Epidermal melanocyte (primary cell): Measurements from ENCODE around the gene OR51T1.
"Not testable (repeated sequence)": the region's sequence is repeated elsewhere in the genome, so short reads cannot be mapped to it uniquely, and the experiment has no call there.

Experiments used
- DNase-seq: peaks from one replicate; pipeline ENCODE4 v3.0.0; 2011; ENCODE audit warnings: low spot score; ENCODE audit not compliant: insufficient read length

OR51T1 gene, protein sequence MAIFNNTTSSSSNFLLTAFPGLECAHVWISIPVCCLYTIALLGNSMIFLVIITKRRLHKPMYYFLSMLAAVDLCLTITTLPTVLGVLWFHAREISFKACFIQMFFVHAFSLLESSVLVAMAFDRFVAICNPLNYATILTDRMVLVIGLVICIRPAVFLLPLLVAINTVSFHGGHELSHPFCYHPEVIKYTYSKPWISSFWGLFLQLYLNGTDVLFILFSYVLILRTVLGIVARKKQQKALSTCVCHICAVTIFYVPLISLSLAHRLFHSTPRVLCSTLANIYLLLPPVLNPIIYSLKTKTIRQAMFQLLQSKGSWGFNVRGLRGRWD

DNA sequence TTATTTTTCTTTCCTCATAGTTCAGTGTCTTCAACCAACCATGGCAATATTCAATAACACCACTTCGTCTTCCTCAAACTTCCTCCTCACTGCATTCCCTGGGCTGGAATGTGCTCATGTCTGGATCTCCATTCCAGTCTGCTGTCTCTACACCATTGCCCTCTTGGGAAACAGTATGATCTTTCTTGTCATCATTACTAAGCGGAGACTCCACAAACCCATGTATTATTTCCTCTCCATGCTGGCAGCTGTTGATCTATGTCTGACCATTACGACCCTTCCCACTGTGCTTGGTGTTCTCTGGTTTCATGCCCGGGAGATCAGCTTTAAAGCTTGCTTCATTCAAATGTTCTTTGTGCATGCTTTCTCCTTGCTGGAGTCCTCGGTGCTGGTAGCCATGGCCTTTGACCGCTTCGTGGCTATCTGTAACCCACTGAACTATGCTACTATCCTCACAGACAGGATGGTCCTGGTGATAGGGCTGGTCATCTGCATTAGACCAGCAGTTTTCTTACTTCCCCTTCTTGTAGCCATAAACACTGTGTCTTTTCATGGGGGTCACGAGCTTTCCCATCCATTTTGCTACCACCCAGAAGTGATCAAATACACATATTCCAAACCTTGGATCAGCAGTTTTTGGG, at the start of gene OR51T1:
OR51T1 (plus strand) TSS at position 41 of the 641 bp plus-strand sequence; CDS start at position 41, 0 bp downstream.
- DNase-seq: no peak

DNA sequence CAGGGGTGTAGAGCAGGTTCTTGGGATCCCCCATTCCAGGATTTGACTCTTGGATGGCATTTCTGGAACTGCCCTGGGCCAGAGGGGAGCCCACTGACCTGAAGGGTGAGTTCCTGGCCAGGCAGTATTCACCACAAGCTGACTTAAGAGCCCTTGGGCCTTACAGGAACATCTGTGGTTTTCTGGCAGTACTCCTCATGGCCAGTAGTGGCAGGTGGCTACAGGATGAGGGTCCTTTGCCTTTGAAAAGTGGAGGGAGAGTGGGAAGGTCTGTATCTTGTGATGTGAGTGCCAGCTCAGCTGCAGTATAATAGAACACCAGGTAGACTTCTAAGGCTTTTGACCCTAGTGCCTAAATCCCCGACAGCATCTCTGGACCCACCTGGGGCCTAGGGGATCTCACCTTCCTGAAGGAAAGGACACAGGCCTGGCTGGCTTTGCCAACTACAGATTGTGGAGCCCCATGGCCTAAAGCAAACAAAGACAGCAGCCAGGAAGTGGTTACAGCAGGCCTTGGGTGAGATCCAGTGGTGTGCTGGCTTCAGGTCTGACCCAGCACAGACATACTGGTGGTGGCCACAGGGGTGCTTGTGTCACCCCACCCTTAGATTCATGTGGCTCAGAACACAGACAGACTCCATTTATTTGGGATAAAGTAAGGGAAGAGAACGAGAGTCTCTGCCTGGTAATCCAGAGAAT, 41.7 kb upstream of the OR51T1 start:
- DNase-seq: no peak

DNA sequence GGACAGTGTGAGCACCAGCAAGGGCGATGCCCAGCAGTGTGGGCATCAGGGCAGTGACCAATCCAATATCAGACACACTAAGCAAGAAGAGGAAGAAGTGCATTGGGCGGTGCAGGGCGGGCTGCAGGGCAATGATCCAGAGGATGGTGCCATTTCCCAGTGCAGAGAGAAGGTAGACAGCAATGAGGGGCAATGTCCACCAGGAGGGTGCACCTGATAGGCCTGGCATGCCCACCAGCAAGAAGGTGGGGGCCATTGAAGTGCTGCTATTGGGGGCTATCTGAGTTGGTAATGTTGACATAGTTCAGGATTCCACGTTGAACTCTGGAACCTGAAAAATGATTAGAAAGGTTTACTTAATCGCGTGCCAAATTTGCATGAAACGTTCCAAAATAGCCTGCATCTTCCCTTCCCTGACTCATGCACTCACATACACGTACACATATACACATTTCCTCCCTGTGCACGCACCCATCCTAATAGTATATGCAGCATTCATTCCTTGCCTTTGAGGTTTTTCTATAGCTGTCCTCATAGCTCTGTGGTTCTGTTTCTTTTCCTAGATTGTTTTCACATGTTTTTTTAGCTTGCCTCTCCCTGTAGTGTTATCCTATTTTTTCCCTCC, 32.7 kb upstream of the OR51T1 start, which contains the start of gene OR51S1:
OR51S1 (minus strand) TSS at position 301 of the 625 bp plus-strand sequence; CDS start at position 301, 0 bp downstream.
- no peak for DNase-seq

DNA sequence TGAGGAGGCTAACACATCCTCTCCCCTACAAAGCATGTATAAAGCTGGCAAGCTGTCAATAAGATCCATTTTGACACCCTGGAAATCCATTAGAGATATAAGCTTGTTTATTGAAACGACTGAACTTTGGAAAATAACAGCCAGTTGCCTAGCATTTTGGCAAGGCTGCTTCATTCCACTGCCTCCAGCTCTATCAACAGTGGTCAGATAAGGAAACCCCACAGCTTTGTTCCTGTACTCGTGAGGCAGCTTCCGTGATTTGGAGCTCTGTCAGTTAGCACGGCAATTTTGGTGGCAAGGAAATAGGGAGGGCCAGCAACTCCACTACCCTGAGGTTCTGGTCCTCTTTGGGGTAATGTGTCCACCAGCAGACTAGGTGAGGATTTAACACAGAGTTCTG, 30.7 kb upstream of the OR51T1 start:
- no peak for DNase-seq

DNA sequence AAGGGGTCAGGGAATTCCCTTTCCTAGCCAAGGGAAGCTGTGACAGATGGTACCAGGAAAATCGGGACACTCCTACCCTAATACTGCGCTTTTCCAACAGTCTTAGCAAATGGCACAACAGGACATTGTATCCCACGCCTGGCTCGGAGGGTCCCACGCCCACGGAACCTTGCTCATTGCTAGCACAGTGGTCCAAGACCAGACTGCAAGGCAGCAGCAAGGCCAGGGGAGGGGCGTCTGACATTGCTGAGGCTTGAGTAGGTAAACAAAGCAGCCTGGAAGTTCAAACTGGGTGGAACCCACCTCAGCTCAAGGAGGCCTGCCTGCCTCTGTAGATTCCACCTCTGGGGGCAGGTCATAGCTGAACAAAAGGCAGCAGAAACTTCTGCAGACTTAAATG, 27.4 kb upstream of the OR51T1 start:
- not testable (repeated sequence) for DNase-seq

DNA sequence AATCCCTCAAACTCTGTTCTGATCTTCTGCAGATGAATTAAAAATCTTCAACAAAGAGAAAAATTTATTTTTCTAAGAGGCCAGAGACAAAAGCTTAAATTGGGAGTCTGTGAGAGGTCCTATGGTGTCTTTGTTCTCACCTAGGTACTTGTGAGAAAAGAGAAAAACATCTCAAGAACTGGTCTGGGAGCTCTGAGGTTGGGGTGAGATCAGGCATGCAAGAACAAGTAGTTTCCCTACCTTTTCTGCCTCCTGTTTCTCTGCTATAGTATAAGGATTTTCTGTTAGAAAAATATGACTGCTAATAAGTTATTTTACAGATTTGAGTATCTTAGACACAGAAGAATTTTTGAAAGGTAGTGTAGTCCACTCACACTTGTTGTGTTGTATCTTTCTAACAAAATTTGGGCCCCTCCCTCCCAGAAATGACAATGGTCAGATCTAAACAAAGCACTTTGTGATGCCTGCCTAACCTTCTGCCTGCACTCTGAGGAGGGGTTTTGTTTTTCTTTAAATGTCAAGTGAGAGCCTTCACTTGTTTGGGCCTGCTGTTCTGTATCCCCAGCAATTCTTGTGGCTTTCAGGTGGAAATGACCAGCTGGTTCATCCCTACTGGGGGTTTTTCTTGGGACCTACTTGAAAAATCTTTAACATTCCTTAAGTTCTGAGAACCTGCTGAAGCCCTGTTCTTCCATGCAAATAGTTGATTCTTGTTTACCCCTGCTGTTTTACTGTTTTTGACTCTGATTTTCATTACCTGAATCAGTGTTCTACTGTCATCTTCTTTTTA, 19.1 kb upstream of the OR51T1 start:
- no peak for DNase-seq

DNA sequence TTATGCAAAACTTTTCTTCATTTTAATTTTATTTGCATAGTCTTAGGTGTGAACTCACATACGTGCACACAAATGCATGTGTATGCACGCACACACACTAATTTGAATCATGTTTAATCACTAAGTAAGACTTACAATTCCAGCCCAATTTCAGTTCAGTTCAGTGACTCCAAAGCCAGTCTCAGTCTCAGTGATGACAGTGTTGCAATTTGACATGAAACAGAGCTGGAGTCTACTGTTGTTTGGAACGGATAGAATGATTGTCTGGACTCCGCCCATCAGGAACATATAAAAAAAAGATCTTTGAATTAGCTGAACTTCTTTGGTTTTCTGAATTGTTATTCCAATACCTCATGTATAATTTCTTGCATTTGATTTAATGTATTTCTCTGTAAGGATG, 17.8 kb upstream of the OR51T1 start:
- no peak for DNase-seq

DNA sequence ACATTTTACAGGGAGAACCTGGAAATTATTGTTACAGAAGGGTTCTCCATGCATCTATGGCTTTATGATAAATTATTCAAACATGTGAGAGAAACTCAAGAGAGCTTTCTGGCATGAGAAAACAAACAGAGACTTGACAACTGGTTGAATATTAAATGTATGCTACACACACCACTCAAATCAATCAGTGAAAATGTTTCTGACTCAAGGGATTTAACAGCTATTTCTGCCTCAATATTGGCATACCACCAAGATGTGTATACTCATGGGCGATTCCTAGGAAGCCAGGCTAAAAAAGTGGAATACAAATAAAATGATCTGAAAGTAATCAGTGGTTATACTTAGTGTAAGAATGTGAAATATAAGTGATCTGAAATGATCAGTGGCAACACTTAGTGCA, 15.8 kb upstream of the OR51T1 start:
- no peak for DNase-seq

DNA sequence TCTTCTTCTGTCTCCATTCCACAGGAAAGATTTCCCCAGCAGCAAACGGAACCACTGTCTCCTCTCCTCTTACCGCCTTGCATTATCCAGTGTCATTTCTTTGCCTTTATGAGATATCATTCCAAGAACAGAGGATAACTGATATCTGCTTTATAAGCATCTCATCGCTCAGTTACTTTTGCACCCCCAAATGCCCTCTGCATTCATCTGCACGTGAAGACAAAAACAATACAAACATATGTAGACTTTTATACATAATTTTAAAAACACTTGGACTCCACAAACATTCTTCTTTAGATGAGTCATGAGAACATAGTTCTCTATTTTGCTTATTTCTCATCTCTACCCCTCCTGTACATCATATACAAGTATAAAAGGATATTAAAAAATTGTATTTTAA, 512 bp upstream of the OR51T1 start:
- DNase-seq: no peak

DNA sequence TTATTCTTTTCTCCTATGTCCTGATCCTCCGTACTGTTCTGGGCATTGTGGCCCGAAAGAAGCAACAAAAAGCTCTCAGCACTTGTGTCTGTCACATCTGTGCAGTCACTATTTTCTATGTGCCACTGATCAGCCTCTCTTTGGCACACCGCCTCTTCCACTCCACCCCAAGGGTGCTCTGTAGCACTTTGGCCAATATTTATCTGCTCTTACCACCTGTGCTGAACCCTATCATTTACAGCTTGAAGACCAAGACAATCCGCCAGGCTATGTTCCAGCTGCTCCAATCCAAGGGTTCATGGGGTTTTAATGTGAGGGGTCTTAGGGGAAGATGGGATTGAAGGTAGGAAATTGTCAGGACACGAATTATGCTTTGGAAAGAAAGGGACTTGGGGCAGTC, 843 bp downstream of the OR51T1 start:
- no peak for DNase-seq

DNA sequence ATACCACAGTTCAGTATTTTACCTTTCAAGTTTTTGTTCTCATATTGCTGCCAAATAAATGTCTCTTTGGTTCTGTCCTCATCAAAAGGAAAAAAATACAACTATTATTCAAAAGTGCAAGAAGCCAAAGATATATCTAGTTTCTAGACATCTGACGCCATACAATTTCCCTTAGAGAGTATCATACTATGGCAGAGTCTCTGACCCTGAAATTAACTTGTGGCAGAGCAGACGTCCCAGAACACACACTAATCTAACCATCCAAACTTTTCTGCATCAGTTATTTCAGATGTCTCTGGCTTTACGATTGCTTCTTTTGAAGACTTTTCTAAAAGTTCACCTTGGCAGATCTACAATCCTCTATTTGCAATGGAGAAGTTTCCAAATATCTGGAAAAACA, 2.7 kb downstream of the OR51T1 start:
- DNase-seq: no peak

DNA sequence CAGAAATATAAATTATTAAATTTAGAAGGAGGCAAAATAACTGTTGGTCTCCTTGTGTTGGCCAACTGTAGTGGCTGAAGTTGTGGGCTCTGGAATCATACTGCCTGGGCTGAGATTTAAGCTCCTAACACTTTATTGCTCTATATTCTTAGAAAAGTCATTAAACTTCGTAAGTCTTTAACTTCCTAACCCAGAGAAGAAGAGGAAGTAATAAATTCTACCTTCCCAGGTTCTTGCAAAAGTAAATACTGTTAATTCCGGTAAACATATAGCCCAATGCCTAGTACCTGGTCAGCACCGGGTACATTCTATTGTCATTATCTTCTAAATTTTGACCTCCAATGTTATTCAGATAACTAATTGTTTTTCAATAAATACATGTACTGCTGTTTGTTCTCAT, 4.5 kb downstream of the OR51T1 start:
- DNase-seq: no peak

DNA sequence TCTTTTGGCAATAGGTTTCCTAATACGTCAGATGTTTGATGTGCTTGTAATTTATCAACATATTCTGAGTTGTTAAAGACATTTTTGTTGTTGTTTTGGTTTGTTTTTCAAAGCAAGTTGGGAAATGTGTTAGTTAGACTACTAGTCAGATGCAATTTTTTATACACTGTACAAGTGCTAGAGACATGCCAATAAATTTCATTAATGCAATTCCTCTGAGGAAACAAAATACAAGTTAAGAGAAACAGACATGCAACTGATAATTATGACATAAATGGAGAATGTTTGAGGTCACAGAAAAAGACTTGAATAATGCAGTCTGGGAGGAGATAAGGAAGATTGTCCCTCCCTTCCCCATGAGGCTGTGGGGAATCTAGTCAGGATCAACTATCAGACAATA, 5.9 kb downstream of the OR51T1 start:
- DNase-seq: no peak

DNA sequence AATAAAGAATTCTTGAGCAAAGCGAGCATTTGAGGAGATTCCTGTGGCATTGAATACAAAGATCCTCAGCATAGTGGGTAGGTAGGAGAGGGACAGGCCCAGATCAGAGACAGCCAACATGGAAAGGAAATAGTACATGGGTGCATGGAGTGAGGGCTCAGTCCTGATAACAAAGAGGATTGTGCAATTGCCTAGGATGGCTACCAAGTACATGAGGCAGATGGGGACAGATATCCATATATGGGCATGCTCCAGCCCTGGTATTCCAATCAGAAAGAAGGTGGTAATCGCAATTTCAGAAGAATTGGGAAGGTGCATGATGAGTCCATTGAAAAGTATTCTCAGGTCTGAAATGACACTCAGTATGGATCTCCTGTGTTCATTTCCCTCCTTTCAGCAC, 8.6 kb downstream of the OR51T1 start:
- DNase-seq: no peak

DNA sequence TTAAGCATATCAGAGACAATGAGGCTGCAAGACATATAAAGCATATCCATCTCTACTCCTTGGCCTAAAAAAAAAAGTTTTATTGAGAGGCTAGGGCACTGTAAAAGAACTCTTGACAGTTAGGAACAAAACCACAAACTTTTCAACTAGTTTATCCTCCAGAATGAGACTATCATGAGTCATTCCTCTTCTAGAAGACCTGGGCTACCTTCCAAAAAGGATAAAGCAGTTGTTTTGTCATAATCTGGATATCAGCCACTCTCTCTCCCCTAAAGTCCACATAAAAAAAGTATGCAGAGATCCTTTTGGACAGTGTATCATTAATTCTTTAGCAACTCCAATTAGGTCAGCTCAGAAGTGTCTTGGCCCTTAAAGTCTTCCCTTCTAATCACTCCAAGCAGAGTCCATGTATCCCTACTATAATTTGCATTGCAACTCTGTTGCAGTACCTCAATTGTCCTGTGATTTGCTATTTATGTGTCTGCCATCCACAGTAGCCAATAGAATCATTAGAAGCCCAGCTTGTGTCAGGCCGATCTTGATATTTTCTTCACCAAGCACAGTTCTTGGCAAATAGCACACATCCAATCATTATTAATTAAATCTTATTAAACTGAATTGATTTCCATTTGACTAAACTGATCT, 10.4 kb downstream of the OR51T1 start:
- DNase-seq: peak; percentile 46

DNA sequence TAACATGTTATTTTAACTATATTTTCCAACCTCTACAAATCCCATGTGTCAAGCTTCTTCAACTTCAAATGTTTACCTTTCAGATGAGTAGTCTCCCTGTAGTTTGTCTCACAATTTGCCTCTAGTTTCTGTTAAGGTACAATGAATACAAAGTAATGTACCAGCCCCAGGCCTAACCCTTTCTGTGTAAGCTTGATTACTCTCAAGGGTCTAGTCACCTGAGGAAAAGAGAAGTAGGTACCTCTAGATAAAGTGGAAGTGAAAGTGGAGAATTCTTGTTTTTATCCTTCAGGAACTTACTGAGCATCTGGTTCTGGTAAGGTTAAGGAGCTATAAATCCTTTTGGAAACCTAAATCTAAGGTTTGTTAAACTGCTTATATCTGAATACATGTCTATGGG, 21.8 kb downstream of the OR51T1 start, which contains the start of gene OR51A7:
OR51A7 (plus strand) TSS at position 300 of the 400 bp plus-strand sequence. CDS start 3,587 bp downstream, outside the sequence.
- DNase-seq: no peak

DNA sequence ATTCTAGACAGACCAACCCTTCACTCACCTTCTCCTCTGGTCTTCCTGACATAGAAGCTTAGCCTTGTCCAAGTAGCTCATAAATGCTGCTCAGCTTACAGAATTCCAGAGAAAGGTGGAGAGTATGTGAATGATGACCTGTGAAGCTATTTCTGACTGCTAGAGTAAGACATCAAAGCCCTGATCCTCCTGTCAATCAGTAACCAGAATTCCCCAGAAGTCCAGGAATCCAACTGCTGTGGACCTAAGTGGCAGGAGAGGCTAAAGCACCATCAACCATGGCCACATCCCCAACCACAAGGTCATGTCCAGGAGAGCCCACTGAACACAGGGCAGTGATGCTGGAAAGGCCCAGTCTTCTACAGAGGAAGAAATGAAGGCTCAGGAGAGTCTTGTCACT, 34.9 kb downstream of the OR51T1 start:
- DNase-seq: no peak

DNA sequence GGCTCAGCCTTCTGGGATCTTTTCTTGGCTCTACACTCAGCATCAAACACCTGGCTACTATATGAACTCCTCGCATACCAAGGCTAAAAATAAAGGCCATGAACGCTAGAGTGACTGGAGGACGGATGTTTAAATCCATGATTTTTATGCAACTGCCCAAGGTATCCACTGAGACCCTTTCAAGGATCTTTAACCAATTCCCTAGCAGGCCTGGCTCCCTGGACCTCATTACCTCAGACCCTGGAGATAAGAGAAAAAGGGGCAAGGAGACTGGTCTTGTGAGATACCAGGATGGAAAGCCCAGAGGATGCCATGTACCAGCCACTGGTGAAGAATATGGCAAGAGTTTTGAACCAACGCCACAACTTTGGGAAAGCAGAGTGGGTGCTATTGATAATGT, 37.5 kb downstream of the OR51T1 start, which contains the start of gene OR51G2:
OR51G2 (minus strand) TSS at position 101 of the 400 bp plus-strand sequence. CDS start 3,687 bp downstream, outside the sequence.
- no peak for DNase-seq

DNA sequence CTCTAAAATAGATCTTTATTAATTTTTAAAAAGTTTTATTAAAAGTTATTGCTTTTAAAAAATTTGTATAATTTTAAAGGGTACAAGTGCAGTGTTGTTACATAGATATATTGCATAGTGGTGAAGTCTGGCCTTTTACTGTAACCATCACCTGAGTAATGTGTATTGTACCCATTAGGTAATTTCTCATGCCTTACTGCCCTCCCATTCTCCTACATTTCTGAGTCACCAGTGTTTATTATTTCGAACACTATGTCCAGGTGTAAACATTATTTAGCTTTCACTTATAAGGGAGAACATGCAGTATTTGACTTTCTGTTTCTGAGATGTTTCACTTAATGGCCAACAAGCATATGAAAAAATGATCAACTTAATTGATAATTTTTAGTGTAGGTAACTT, 40.1 kb downstream of the OR51T1 start:
- no peak for DNase-seq

DNA sequence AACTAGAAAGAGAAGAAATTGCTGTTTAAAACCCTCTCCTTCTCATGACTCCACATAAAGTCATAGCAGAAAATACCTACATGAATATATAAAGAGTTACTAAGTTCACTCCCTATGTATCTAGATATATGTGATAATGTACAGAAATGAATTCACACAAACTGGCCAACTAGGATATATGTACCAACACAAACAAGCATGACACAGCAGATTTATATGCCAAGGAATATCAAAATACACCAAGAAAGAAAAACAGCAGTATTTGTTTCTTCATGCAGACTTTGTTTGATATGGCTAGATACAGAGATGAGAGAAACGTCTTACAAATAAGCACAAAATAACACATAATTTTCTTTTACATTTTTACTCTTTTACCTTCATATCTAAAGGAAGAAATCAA, 40.6 kb downstream of the OR51T1 start:
- DNase-seq: no peak
